ENCODE results near the gene MBL2.

The MBL2 gene

GRCh38 chr10:52751337-52751736 lies 21.2 kb downstream of the MBL2 start:
- TF ChIP-seq ESRRG (CRISPR knock-in tag; IDR thresholded peaks at IDR 0.05), result no peak
- TF ChIP-seq CSRNP3 (CRISPR knock-in tag; IDR thresholded peaks at IDR 0.05), result no peak
- TF ChIP-seq, protein P1, sequence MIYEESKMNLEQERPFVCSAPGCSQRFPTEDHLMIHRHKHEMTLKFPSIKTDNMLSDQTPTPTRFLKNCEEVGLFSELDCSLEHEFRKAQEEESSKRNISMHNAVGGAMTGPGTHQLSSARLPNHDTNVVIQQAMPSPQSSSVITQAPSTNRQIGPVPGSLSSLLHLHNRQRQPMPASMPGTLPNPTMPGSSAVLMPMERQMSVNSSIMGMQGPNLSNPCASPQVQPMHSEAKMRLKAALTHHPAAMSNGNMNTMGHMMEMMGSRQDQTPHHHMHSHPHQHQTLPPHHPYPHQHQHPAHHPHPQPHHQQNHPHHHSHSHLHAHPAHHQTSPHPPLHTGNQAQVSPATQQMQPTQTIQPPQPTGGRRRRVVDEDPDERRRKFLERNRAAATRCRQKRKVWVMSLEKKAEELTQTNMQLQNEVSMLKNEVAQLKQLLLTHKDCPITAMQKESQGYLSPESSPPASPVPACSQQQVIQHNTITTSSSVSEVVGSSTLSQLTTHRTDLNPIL (CRISPR knock-in tag; IDR thresholded peaks at IDR 0.05; ENCODE audit: low read depth), result no peak
- TF ChIP-seq CSDC2 (CRISPR knock-in tag; IDR thresholded peaks at IDR 0.05), result no peak
- TF ChIP-seq PPARA (CRISPR knock-in tag; IDR thresholded peaks at IDR 0.05; ENCODE audit: borderline replicate concordance), result no peak
- no peak for TF ChIP-seq ZNF8 (CRISPR knock-in tag; IDR thresholded peaks at IDR 0.05)
- TF ChIP-seq ZFP30 (CRISPR knock-in tag; IDR thresholded peaks at IDR 0.05), result no peak
- TF ChIP-seq SNAI2 (CRISPR knock-in tag; IDR thresholded peaks at IDR 0.05), result no peak
- no peak for TF ChIP-seq ISL1 (CRISPR knock-in tag; IDR thresholded peaks at IDR 0.05)
- no peak for TF ChIP-seq ZNF565 (CRISPR knock-in tag; conservative IDR thresholded peaks at IDR 0.05; ENCODE audit: low read depth)
- TF ChIP-seq, protein P2, sequence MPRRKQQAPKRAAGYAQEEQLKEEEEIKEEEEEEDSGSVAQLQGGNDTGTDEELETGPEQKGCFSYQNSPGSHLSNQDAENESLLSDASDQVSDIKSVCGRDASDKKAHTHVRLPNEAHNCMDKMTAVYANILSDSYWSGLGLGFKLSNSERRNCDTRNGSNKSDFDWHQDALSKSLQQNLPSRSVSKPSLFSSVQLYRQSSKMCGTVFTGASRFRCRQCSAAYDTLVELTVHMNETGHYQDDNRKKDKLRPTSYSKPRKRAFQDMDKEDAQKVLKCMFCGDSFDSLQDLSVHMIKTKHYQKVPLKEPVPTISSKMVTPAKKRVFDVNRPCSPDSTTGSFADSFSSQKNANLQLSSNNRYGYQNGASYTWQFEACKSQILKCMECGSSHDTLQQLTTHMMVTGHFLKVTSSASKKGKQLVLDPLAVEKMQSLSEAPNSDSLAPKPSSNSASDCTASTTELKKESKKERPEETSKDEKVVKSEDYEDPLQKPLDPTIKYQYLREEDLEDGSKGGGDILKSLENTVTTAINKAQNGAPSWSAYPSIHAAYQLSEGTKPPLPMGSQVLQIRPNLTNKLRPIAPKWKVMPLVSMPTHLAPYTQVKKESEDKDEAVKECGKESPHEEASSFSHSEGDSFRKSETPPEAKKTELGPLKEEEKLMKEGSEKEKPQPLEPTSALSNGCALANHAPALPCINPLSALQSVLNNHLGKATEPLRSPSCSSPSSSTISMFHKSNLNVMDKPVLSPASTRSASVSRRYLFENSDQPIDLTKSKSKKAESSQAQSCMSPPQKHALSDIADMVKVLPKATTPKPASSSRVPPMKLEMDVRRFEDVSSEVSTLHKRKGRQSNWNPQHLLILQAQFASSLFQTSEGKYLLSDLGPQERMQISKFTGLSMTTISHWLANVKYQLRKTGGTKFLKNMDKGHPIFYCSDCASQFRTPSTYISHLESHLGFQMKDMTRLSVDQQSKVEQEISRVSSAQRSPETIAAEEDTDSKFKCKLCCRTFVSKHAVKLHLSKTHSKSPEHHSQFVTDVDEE (CRISPR knock-in tag; IDR thresholded peaks at IDR 0.05), result no peak
- no peak for TF ChIP-seq ARNTL (CRISPR knock-in tag; IDR thresholded peaks at IDR 0.05; ENCODE audit: borderline replicate concordance, low read depth)
- no peak for TF ChIP-seq TOX (CRISPR knock-in tag; IDR thresholded peaks at IDR 0.05; ENCODE audit: borderline replicate concordance)
- no peak for TF ChIP-seq RARB (CRISPR knock-in tag; IDR thresholded peaks at IDR 0.05)
- ATAC-seq, result no peak

DNA sequence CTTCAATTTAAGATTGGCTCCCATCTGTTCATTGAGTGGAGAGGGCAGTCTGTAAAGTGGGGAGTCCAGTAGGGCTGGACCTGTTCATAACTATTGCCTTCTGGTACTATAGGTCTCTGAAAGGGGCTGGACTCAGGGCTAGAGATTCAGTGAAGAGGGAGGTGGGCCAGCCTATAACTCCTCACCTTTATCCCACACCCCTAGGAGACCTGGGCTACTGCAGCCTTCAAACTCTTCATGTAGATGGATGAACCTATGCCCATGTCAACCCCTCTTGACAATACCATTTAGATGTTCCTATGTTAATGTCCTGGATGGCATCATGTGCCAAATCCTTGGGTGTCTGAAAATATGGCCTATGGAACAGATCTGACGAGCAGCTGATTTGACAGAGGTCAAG lies 22.0 kb downstream of the MBL2 start:
- ATAC-seq, result no peak

GRCh38 chr10:52747694-52748093 lies 24.9 kb downstream of the MBL2 start:
- ATAC-seq, result no peak
- TF ChIP-seq, protein P3, sequence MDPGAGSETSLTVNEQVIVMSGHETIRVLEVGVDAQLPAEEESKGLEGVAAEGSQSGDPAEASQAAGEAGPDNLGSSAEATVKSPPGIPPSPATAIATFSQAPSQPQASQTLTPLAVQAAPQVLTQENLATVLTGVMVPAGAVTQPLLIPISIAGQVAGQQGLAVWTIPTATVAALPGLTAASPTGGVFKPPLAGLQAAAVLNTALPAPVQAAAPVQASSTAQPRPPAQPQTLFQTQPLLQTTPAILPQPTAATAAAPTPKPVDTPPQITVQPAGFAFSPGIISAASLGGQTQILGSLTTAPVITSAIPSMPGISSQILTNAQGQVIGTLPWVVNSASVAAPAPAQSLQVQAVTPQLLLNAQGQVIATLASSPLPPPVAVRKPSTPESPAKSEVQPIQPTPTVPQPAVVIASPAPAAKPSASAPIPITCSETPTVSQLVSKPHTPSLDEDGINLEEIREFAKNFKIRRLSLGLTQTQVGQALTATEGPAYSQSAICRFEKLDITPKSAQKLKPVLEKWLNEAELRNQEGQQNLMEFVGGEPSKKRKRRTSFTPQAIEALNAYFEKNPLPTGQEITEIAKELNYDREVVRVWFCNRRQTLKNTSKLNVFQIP (CRISPR knock-in tag; IDR thresholded peaks at IDR 0.05; ENCODE audit: borderline replicate concordance, low read depth), result no peak
- TF ChIP-seq PPARA (CRISPR knock-in tag; IDR thresholded peaks at IDR 0.05; ENCODE audit: borderline replicate concordance), result no peak
- TF ChIP-seq ARNTL (CRISPR knock-in tag; IDR thresholded peaks at IDR 0.05; ENCODE audit: borderline replicate concordance, low read depth), result no peak
- TF ChIP-seq OSR1 (CRISPR knock-in tag; IDR thresholded peaks at IDR 0.05), result no peak
- TF ChIP-seq CSRNP3 (CRISPR knock-in tag; IDR thresholded peaks at IDR 0.05), result no peak
- TF ChIP-seq, protein P4, sequence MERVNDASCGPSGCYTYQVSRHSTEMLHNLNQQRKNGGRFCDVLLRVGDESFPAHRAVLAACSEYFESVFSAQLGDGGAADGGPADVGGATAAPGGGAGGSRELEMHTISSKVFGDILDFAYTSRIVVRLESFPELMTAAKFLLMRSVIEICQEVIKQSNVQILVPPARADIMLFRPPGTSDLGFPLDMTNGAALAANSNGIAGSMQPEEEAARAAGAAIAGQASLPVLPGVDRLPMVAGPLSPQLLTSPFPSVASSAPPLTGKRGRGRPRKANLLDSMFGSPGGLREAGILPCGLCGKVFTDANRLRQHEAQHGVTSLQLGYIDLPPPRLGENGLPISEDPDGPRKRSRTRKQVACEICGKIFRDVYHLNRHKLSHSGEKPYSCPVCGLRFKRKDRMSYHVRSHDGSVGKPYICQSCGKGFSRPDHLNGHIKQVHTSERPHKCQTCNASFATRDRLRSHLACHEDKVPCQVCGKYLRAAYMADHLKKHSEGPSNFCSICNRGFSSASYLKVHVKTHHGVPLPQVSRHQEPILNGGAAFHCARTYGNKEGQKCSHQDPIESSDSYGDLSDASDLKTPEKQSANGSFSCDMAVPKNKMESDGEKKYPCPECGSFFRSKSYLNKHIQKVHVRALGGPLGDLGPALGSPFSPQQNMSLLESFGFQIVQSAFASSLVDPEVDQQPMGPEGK (CRISPR knock-in tag; IDR thresholded peaks at IDR 0.05; ENCODE audit: borderline replicate concordance), result no peak

More for the DNA sequence above, 22.0 kb downstream of the MBL2 start:
- TF ChIP-seq, protein P2 (CRISPR knock-in tag; IDR thresholded peaks at IDR 0.05), result no peak
- TF ChIP-seq ZC3H10 (CRISPR knock-in tag; IDR thresholded peaks at IDR 0.05) (no peak), ZFP3 (CRISPR knock-in tag; IDR thresholded peaks at IDR 0.05) (no peak), ARNTL (CRISPR knock-in tag; IDR thresholded peaks at IDR 0.05; ENCODE audit: borderline replicate concordance, low read depth) (no peak), ISL1 (CRISPR knock-in tag; IDR thresholded peaks at IDR 0.05) (no peak), GLIS3 (CRISPR knock-in tag; IDR thresholded peaks at IDR 0.05) (no peak), SNAI2 (CRISPR knock-in tag; IDR thresholded peaks at IDR 0.05) (no peak), ZNF8 (CRISPR knock-in tag; IDR thresholded peaks at IDR 0.05) (no peak)
- TF ChIP-seq, protein P1 (CRISPR knock-in tag; IDR thresholded peaks at IDR 0.05; ENCODE audit: low read depth), result no peak

All from SK-N-SH treated with all-trans-retinoic acid at 6 μM for 48 hours (cell line).